T-helper 1 cell treated with Interleukin-12 subunit alpha and Interleukin-12 subunit beta and Interleukin-4 antibody, amounts not matched to agents 30 μg/mL and 1 μg/mL, for 36 hours (primary cell): ENCODE measurements around the gene LRRC71.

Experiments used
- H3K27ac Mint-ChIP-seq: one replicate; pipeline ENCODE4 v1.8.0; 2021; ENCODE audit warnings: mild to moderate bottlenecking, mixed read lengths
- H3K27me3 Mint-ChIP-seq: one replicate; pipeline ENCODE4 v1.8.0; 2021; ENCODE audit warnings: low read depth, mixed read lengths
- H3K36me3 Mint-ChIP-seq: one replicate; pipeline ENCODE4 v1.8.0; 2021; ENCODE audit warnings: low read depth, mixed read lengths
- H3K4me1 Mint-ChIP-seq: one replicate; pipeline ENCODE4 v1.8.0; 2021; ENCODE audit warnings: low read depth, mixed read lengths
- H3K4me3 Mint-ChIP-seq: one replicate; pipeline ENCODE4 v1.8.0; 2021; ENCODE audit warnings: mild to moderate bottlenecking, moderate library complexity, mixed read lengths
- H3K9me3 Mint-ChIP-seq: one replicate; pipeline ENCODE4 v1.8.0; 2021; ENCODE audit warnings: mixed read lengths

The LRRC71 gene

DNA sequence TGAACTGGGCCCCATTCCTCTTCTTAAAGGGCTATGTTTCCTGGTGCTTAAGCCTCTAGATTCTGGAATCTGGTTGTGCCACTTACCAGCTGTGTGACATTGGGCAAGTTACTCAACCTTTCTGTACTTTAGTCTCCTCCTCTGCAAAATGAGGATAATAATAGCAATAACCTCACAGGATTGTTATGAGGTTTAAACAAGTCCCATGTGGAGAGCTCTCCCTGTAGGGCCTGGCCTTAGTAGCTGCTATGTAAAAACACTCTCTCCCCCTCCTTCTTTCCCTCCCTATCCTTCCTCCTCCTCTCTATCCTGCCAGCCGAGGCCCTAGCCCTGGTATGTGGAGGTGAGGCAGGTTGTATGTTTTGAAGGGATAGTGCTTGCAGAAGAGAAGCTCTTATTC is 35.1 kb upstream of the LRRC71 start:
- Mint-ChIP-seq H3K36me3 (no peaks in the 10 kb centered on the region), H3K4me3 (no peak overlapping the region), H3K9me3 (no peaks in the 10 kb centered on the region), H3K4me1 (peaks cover 3% of the 10 kb centered on the region), H3K27me3 (peaks cover 26% of the 10 kb centered on the region), H3K27ac (no peak overlapping the region)

DNA sequence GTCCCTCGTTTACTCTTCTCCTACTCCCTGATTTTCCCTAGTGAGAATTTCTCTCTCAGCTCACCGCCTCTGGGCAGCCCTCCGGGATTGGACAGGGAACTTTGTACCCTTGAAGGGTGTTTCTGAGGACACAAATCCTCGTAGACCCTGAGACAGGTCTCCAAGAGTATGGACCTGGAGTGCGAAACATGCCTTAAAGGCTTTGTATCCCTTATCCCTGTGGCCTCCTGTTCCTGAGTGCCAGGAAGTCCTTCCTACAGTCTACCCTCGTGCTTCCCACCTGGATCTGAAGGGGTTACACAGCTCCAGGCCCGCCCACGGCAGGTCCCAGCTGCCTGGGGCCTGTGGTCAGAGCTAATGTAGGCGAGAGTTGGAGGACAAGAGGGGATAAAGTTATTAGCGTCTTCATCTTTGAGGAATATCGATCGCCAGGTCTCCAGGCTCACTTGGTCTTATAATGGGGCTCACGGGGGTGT is 34.5 kb upstream of the LRRC71 start:
- no peak overlapping the region for H3K4me3 Mint-ChIP-seq
- H3K27me3 Mint-ChIP-seq: peaks cover 31% of the 10 kb centered on the region
- H3K36me3 Mint-ChIP-seq: no peaks in the 10 kb centered on the region
- H3K4me1 Mint-ChIP-seq: peaks cover 3% of the 10 kb centered on the region
- no peak overlapping the region for H3K27ac Mint-ChIP-seq
- H3K9me3 Mint-ChIP-seq: no peaks in the 10 kb centered on the region

DNA sequence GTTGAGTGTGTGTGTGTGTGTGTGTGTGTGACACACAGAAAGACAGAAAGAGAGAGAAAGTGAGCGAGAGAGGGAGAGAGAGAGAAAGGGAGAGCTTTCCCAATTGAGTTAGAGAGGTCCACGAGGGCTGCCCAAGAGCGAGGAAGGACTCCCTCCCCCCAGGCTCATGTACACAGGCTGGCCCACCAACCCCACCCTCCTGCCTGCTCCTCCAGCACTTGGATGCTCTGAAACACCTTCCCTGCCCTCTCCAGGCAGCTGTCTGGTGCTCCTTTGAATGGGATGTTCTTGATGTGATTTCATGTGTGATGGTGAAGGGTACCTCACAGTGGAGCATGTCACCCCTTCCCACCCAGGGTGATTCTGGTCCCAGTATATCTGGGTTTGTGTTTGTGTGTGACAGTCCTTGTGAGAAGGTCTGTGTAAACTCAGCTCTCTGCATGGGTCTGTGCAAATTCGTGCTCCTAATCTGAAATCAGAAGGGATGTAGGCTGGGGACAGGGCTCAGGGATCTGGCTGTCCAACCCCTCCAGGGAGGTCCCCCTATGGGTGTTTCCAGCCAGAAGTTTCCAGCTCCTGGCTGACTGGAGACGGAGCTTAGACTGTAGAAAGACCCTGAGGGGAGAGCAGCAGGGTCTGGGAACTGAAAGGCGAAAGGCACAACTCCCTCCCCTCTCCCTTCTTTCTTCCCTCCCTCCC is 33.7 kb upstream of the LRRC71 start:
- H3K27me3 Mint-ChIP-seq: peaks cover 39% of the 10 kb centered on the region
- H3K36me3 Mint-ChIP-seq: no peaks in the 10 kb centered on the region
- H3K27ac Mint-ChIP-seq: no peak overlapping the region
- H3K4me3 Mint-ChIP-seq: no peak overlapping the region
- H3K4me1 Mint-ChIP-seq: peaks cover 4% of the 10 kb centered on the region
- no peaks in the 10 kb centered on the region for H3K9me3 Mint-ChIP-seq

DNA sequence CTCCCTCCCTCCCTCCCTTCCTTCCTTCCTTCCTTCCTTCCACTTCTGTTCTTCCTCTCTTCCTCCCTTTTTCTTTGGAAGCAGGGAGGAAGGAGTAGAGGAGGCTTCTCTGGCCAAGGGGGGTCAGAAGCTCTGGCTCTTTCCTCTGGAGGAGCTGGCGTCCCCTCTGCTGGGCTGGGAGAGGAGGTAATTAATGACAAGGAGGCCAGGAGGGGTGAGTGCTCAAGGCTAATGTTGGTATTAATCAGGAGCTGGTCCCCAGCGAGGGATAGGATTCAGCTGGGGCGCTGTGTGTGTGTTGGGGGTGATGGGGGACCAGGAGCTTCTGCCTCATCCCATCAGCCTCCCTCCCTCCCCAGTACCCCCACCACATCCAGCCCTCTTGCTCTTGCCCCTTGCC is 33.1 kb upstream of the LRRC71 start:
- Mint-ChIP-seq H3K9me3 (no peaks in the 10 kb centered on the region), H3K27ac (no peak overlapping the region), H3K27me3 (peaks cover 45% of the 10 kb centered on the region), H3K4me1 (peaks cover 6% of the 10 kb centered on the region), H3K4me3 (no peak overlapping the region), H3K36me3 (no peaks in the 10 kb centered on the region)

DNA sequence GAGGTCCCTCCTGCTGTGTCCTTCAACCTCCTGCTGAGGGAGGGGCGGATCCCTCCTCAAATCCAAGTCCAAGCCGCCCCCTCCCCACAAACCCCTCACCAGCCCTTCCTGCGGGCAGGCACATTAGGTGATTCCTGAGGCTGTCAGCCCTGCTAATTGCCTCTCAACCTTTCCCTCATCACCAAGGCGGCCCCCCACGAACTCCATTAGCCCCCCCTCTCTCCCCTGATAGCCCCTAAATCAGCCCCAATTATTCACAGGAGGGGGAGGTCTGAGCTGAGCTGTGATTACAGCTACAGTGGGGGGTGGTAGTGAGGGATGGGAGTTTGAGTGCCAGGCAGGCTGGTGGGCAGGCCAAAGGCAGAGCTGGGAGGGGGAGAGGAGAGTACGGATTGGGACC is 32.7 kb upstream of the LRRC71 start:
- Mint-ChIP-seq H3K36me3 (no peaks in the 10 kb centered on the region), H3K27ac (no peak overlapping the region), H3K9me3 (no peaks in the 10 kb centered on the region), H3K27me3 (peaks cover 48% of the 10 kb centered on the region), H3K4me1 (peaks cover 6% of the 10 kb centered on the region), H3K4me3 (no peak overlapping the region)

DNA sequence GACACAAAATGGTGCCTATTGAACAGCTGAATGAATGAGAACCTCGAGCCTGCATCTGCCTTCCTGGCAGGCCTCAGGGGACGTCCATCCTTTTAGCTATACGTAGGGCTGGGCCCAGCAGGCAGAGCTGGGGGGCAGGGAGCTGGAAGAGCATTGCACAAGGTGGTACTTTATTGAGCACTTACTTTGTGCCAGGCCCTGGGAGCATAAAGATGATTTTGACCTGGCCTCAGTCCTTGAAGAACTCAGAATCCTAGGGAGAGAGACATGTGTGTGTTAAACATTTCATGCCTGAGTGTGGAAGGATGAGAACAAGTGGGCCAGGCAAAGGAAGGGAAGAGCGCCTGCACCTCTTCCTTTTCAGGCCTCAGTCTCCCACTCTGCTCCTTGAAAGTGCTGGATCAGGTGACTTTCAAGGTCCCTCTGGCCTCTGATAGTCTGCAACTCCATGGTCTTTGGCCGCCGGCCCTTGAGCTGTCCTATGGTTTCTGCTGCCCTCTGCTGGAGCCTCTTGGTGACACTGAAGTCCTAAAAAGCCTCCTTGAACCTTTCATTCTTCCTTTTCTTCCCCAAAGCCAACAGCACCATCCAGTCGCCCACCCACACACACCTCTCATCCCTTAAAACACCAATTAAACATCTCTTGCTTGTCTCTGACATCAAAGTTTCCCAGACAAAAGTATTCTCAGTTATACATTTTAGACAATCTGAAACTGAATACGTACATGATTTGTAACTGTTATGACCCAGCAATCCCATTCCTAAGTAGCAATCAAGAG is 30.4 kb upstream of the LRRC71 start:
- Mint-ChIP-seq H3K36me3 (no peaks in the 10 kb centered on the region), H3K27me3 (peaks cover 58% of the 10 kb centered on the region), H3K9me3 (no peaks in the 10 kb centered on the region), H3K4me3 (no peak overlapping the region), H3K27ac (no peak overlapping the region), H3K4me1 (peaks cover 6% of the 10 kb centered on the region)

DNA sequence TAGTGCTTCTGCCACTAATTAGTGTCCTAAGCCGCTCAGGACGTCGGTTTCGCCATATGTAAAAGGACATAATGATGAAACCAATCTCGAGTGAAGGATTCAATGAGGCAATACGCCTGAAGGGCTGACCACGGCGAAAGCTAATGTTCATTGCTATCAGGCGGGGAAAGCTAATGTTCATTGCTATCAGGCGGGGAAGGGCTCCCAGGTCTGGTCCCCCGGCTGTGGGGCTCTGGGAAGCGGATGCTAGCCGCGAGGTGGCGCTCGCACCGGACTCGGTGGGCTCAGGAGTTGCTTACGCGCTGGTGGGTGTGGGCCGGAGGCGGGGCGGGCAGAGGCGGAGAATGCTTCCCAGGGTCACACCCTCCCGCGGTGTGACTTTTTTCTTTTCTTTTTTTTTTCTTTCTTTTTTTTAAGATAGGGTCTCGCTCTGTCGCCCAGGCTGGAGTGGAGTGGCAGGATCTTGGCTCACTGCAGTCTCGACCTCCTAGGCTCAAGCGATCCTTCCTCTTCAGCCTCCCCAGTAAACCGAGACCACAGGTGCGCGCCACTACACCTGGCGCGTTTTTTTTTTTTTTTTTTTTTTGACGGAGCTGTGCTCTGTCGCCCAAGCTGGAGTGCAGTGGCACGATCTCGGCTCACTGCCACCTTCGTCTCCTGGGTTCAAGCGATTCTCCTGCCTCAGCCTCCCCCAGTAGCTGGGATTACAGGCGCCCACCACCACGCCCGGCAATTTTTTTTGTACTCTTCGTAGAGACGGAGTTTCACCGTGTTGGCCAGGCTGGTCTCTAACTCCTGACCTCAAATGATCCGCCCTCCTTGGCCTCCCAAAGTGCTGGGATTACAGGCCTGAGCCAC is 28.0 kb upstream of the LRRC71 start:
- Mint-ChIP-seq H3K4me1 (peaks cover 6% of the 10 kb centered on the region), H3K4me3 (peak overlapping the region; percentile 68), H3K27ac (no peak overlapping the region), H3K36me3 (no peaks in the 10 kb centered on the region), H3K27me3 (peaks cover 57% of the 10 kb centered on the region), H3K9me3 (no peaks in the 10 kb centered on the region)

DNA sequence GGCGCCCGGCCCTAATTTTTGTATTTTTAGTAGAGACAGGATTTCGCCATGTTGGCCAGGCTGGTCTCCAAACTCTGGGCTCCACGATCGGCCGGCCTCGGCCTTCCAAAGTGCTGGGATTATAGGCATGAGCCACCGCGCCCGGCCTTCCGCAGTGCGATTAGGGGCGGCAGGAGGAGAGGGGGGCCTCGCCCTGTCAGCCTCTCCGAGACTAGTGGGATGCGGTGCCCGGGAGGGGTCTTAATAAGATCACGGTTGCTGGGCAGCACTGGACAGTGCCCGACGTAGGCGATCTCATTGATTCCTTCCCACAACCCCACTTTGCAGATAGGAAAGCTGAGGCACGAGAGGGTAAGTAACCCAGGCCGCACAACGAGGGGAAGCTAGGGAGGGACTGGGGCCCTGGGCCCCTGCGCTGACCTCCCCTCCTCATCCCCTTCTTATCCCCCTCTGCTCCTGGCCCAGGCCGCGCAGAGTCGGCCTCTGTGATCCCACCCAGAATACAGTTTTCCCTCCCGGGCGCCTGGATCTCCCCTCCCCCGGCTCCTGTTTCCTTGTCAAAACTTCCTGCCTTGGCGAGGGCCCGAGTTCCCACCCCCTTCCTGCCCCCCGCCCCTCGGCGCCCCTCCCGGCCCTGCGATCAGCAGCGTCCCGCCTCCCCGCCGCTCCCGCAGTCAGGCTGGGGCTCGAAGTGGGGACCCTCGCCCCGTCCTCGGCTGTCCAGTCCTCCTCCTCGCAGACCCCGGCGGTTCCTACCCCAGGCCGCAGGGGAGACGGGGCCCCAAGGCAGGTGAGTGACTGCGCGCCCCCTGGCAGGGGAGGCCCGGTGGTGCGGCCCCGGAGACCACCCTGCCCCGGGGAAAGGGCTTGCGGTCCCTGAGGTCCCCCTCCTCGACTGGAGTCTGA is 27.1 kb upstream of the LRRC71 start, which contains the start of gene PEAR1:
Gene PEAR1 (plus strand): TSS at position 671 of the 906 bp plus-strand sequence. CDS start 10,209 bp downstream, outside the sequence.
- Mint-ChIP-seq H3K4me3 (peak within 1 kb of the TSS; percentile 68), H3K36me3 (no peaks in the 10 kb centered on the region), H3K4me1 (peaks cover 10% of the 10 kb centered on the region), H3K27me3 (peaks cover 58% of the 10 kb centered on the region), H3K9me3 (no peaks in the 10 kb centered on the region), H3K27ac (no peak within 1 kb of the TSS)

DNA sequence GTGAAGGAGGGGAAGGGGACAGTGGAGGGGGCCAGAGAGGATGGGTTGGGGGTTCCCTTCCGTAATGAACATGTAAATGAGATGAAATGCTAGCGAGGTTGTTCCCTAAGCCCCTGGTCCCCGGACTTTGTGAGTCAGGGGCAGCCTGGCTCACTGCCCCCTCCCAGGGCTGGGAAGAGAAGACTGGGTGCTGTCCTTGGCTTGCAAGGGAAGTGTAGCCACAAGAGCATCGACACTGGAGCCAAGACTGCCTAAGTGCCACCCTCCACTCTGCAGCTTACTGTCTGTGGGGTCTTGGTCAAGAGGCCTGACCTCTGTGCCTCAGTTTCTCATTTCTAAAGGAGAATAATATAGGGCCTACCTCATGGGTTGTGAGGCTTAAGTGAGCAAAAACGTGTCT is 26.4 kb upstream of the LRRC71 start:
- peaks cover 60% of the 10 kb centered on the region for H3K27me3 Mint-ChIP-seq
- H3K4me1 Mint-ChIP-seq: peaks cover 14% of the 10 kb centered on the region
- no peak overlapping the region for H3K27ac Mint-ChIP-seq
- no peaks in the 10 kb centered on the region for H3K36me3 Mint-ChIP-seq
- H3K4me3 Mint-ChIP-seq: no peak overlapping the region
- H3K9me3 Mint-ChIP-seq: no peaks in the 10 kb centered on the region

DNA sequence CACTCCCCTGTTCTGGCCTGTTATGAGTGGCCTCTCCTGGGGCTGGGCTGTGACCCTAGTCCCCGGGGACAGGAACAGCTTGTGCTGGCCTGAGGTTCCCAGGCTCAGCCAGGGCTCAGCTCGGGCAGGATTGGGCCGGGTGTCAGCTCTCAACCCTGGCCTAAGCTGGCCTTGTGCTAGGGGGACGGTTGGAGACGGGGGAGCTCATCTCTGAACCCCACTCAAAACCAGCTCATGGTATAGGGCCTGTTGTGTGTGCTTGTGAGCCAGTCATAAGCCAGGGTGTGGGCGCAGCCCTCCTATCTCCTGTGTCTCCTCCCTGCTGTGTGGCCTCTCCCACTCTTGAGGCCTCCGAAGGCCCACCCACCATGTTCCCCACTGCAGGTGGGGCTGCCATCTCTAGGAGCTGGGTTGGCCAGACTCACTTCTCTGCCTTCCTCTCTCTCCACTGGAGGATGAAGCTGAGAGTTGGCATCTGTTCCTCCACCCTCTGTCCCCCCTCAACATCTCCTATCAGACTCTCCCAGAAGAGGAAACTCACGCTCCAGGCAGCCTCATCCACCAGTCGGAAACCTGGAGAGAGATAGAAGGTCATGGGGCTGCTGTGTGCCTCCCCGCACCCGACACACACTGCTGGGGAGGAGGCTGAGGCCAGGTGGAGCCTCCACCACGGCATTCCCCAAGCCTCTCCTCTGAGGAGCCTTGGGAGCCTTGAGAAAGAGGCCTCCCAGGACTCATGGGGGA is 25.5 kb upstream of the LRRC71 start:
- no peak overlapping the region for H3K27ac Mint-ChIP-seq
- H3K4me3 Mint-ChIP-seq: no peak overlapping the region
- no peaks in the 10 kb centered on the region for H3K9me3 Mint-ChIP-seq
- H3K36me3 Mint-ChIP-seq: no peaks in the 10 kb centered on the region
- peaks cover 58% of the 10 kb centered on the region for H3K27me3 Mint-ChIP-seq
- H3K4me1 Mint-ChIP-seq: peaks cover 14% of the 10 kb centered on the region

DNA sequence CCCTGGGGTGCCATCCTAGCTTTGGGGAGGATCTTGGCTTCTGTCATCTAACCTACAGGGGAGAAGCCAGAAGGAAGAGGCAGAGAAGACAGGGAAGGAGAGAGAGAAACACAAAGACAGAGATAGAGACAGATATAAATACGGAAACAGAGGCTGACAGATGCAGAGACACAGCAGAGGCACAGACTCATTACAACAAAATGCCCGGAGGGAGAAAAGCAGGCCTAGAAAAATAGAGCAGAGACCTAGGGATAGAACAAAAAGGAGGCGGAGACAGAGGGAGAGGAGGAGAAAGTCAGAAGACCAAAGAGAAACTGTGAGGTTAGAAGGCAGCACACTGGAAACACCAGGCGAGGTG is 25.0 kb upstream of the LRRC71 start:
- peaks cover 53% of the 10 kb centered on the region for H3K27me3 Mint-ChIP-seq
- H3K4me1 Mint-ChIP-seq: peaks cover 11% of the 10 kb centered on the region
- no peaks in the 10 kb centered on the region for H3K9me3 Mint-ChIP-seq
- H3K4me3 Mint-ChIP-seq: no peak overlapping the region
- H3K27ac Mint-ChIP-seq: no peak overlapping the region
- no peaks in the 10 kb centered on the region for H3K36me3 Mint-ChIP-seq

DNA sequence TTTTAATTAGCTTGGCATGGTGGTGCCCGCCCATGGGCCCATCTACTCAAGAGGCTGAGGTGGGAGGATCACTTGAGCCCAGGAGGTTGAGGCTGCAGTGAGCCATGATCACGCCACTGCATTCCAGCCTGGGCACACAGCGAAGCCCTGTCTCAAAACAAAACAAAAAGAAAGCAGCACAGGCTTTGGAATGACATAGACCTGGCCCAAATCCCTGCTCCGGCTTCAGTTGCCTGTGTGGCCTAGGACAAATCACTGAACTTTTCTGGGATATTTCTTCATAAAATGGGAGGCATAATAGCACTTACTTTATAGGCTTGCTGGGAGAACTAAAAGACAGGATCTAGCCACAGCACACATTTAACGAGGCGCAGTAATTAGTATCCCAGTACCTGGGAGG is 24.5 kb upstream of the LRRC71 start:
- Mint-ChIP-seq H3K27me3 (peaks cover 49% of the 10 kb centered on the region), H3K9me3 (no peaks in the 10 kb centered on the region), H3K4me3 (no peak overlapping the region), H3K4me1 (peaks cover 11% of the 10 kb centered on the region), H3K27ac (no peak overlapping the region), H3K36me3 (no peaks in the 10 kb centered on the region)

DNA sequence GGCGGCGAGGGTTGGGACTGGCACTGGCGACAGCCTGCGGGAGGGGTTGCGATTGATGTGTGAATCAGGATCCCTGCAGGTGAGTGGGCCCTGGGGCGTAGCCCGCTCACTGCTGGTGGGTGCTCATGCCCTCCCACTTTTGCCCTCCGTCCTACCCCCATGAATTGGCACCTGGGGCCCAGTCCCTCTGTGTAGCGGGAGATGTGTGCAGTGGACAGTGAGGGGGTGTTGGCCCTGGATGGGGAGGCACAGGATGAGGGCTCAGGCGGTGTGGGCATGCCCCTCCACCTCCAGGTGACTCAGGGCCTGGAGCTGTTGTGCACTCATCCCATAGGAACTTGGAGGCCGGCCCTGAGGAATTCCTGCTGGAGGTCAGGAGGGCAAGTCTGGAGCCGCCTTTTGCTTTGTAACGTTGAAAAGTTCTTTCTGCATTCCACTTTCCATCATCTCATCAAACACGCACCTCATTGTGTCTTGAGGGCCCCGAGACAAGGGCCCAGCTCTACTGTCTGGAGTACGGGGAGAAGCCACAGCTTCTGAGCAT is 23.9 kb upstream of the LRRC71 start:
- Mint-ChIP-seq H3K36me3 (no peaks in the 10 kb centered on the region), H3K4me1 (peaks cover 11% of the 10 kb centered on the region), H3K4me3 (no peak overlapping the region), H3K9me3 (no peaks in the 10 kb centered on the region), H3K27ac (no peak overlapping the region), H3K27me3 (peaks cover 43% of the 10 kb centered on the region)
